CD14-positive monocyte (primary cell): ENCODE measurements around the gene TBC1D10A. TPM values are rescaled to one million over a fixed set of nuclear protein-coding genes. Genes with fewer than 3 reads are reported as not detected.
A peak's percentile ranks its signal among the peaks of the same experiment; 100 is the strongest.
"Not testable (repeated sequence)": the region's sequence is repeated elsewhere in the genome, so short reads cannot be mapped to it uniquely, and the experiment has no call there.

Source experiments
- DNase-seq, 3 donors: peaks; one replicate each; pipeline ENCODE4 v3.0.0-alpha.2; 2011 to 2022
- H2AFZ ChIP-seq: 2 replicates; pipeline ENCODE4 v1.6.0; 2012; ENCODE audit warnings: mild to moderate bottlenecking, low read depth, low read length, inconsistent platforms; ENCODE audit not compliant: insufficient read depth, poor library complexity, severe bottlenecking
- H3K27ac ChIP-seq, 2 donors: 1 replicate in 1 of 2; 2 replicates in 1 of 2; pipeline ENCODE4 v1.5.1; 2012 to 2013; ENCODE audit warnings: low read length in 2 of 2, control low read depth in 1 of 2, inconsistent platforms in 1 of 2, low read depth in 1 of 2, mild to moderate bottlenecking in 1 of 2
- H3K27me3 ChIP-seq, 2 donors: one replicate each; pipeline versions ENCODE4 v1.6.0 to v1.6.1; 2011 to 2013; ENCODE audit warnings: low read length in 2 of 2; ENCODE audit not compliant: control insufficient read depth in 2 of 2, insufficient read depth in 2 of 2
- H3K36me3 ChIP-seq, 2 donors: replicated peaks in 1 of 2; 1 replicate in 1 of 2; 2 replicates in 1 of 2; pipeline versions ENCODE4 v1.5.1 to v1.6.1; 2012 to 2013; ENCODE audit warnings: low read length in 2 of 2, control low read depth in 1 of 2, inconsistent platforms in 1 of 2, mild to moderate bottlenecking in 1 of 2; ENCODE audit not compliant: insufficient read depth in 2 of 2, control insufficient read depth in 1 of 2
- H3K4me1 ChIP-seq, 2 donors: 1 replicate in 1 of 2; 2 replicates in 1 of 2; pipeline versions ENCODE4 v1.5.1 to v1.6.1; 2012 to 2013; ENCODE audit warnings: low read length in 2 of 2, control low read depth in 1 of 2, inconsistent platforms in 1 of 2, mild to moderate bottlenecking in 1 of 2, moderate library complexity in 1 of 2; ENCODE audit not compliant: insufficient read depth in 2 of 2, control insufficient read depth in 1 of 2
- H3K4me2 ChIP-seq: replicated peaks from 2 replicates; pipeline ENCODE3; 2012; ENCODE audit warnings: low read length, moderate library complexity, mild to moderate bottlenecking; ENCODE audit not compliant: poor library complexity, severe bottlenecking; ENCODE audit errors: extremely low read depth
- H3K4me3 ChIP-seq, 3 experiments: fragments of 200-600 bp in 1 of 3; sonication (generic) in 1 of 3; replicated peaks in 1 of 3; 1 replicate in 2 of 3; 2 replicates in 1 of 3; pipeline ENCODE4 v1.5.1; 2011 to 2013; ENCODE audit warnings: low read length in 3 of 3, mild to moderate bottlenecking in 3 of 3, control low read depth in 2 of 3, low read depth in 2 of 3, inconsistent platforms in 1 of 3, moderate library complexity in 1 of 3
- H3K79me2 ChIP-seq: 2 replicates; pipeline ENCODE4 v1.6.0; 2012; ENCODE audit warnings: mild to moderate bottlenecking, control low read depth, inconsistent platforms, low read length, moderate library complexity; ENCODE audit not compliant: insufficient read depth
- H3K9ac ChIP-seq: 2 replicates; pipeline ENCODE4 v1.6.0; 2017; ENCODE audit warnings: low read length, mild to moderate bottlenecking; ENCODE audit not compliant: insufficient read depth, poor library complexity, severe bottlenecking
- H3K9me3 ChIP-seq, 2 donors: replicated peaks in 1 of 2; 1 replicate in 1 of 2; 2 replicates in 1 of 2; pipeline versions ENCODE4 v1.5.1 to v1.6.1; 2012 to 2013; ENCODE audit warnings: low read length in 2 of 2, control low read depth in 1 of 2; ENCODE audit not compliant: control insufficient read depth in 1 of 2, insufficient read depth in 1 of 2
- H4K20me1 ChIP-seq: 2 replicates; pipeline ENCODE4 v1.6.0; 2012; ENCODE audit warnings: mild to moderate bottlenecking, low read length, control low read depth, moderate library complexity; ENCODE audit not compliant: insufficient read depth
- H3K27ac Mint-ChIP-seq, 7 donors: one replicate each; pipeline ENCODE4 v1.8.0; 2020; ENCODE audit warnings: mild to moderate bottlenecking in 7 of 7, mixed read lengths in 7 of 7, moderate library complexity in 6 of 7, inconsistent platforms in 2 of 7
- H3K27me3 Mint-ChIP-seq, 3 donors: one replicate each; pipeline ENCODE4 v1.8.0; 2021 to 2022; ENCODE audit warnings: low read depth in 3 of 3, mild to moderate bottlenecking in 3 of 3, mixed read lengths in 3 of 3, moderate library complexity in 3 of 3, inconsistent platforms in 1 of 3
- H3K36me3 Mint-ChIP-seq, 2 donors: one replicate each; pipeline ENCODE4 v1.8.0; 2020; ENCODE audit warnings: mixed read lengths in 2 of 2, inconsistent platforms in 1 of 2, mild to moderate bottlenecking in 1 of 2
- H3K4me1 Mint-ChIP-seq: one replicate; pipeline ENCODE4 v1.8.0; 2020; ENCODE audit warnings: mild to moderate bottlenecking, mixed read lengths
- H3K4me3 Mint-ChIP-seq, 2 donors: one replicate each; pipeline ENCODE4 v1.8.0; 2020; ENCODE audit warnings: mild to moderate bottlenecking in 2 of 2, mixed read lengths in 2 of 2, moderate library complexity in 1 of 2
- H3K9me3 Mint-ChIP-seq, 7 donors: one replicate each; pipeline ENCODE4 v1.8.0; 2020 to 2022; ENCODE audit warnings: mixed read lengths in 7 of 7, mild to moderate bottlenecking in 6 of 7, moderate library complexity in 6 of 7, inconsistent platforms in 2 of 7
- CTCF ChIP-seq: fragments of 200-600 bp; IDR thresholded peaks from one replicate; pipeline ENCODE4 v1.8.0; 2022; ENCODE audit warnings: antibody characterized with exemption, mild to moderate bottlenecking
- WGBS: methylation state at CpG from one replicate; pipeline ENCODE4 v1.1.5; 2013; ENCODE audit warnings: missing lambda C conversion rate; ENCODE audit not compliant: insufficient coverage; 5-methylcytosine and 5-hydroxymethylcytosine counted together
- intact Hi-C, 2 donors: fragments of 100-400 bp; cut with micrococcal nuclease; formaldehyde crosslinking; loops; one replicate each; pipeline versions ENCODE4 v1.15.0 to v1.15.1; 2023
- polyA plus RNA-seq, 3 donors: library from polyadenylated mRNA; depleted of rRNA in 1 of 3; unstranded in 2 of 3; stranded (reverse) in 1 of 3; fragments of 300-500 nt in 2 of 3; fragments of >200 nt in 1 of 3; fragmentation: Illumina TruSeq in 2 of 3; gene quantifications; 1 replicate in 2 of 3; 2 replicates in 1 of 3; pipeline ENCODE4 v1.2.3, GENCODE V29; 2012 to 2021

The TBC1D10A gene
- polyA plus RNA-seq, 3 donors: 13.4 to 38.3 (median 21.8) TPM

GRCh38 chr22:30338802-30339201 is 12.1 kb upstream of the TBC1D10A start:
- H3K4me3 ChIP-seq: no peak overlapping the region
- Mint-ChIP-seq H3K4me1 (no peaks in the 10 kb centered on the region), H3K27ac (peak overlapping the region in 2 of 7 donors; percentile 13 to 32), H3K9me3 (peaks cover 0 to 2% (median 0%) of the 10 kb centered on the region in 7 donors), H3K27me3 (peaks cover 0 to 2% (median 0%) of the 10 kb centered on the region in 3 donors), H3K4me3 (no peak overlapping the region), H3K36me3 (peaks cover 99 to 100% of the 10 kb centered on the region in 2 donors)
- intact Hi-C loops: no loop called here
- H3K27me3 ChIP-seq: no peaks in the 10 kb centered on the region
- peaks cover 61% of the 10 kb centered on the region for H4K20me1 ChIP-seq
- H3K9me3 ChIP-seq: no peaks in the 10 kb centered on the region
- WGBS: 100% methylated on average over 5 of the region's 7 CpGs
- no peak for DNase-seq
- H3K4me1 ChIP-seq: no peaks in the 10 kb centered on the region
- no peak overlapping the region for H3K27ac ChIP-seq
- H3K4me2 ChIP-seq: no peak overlapping the region
- H3K9ac ChIP-seq: no peak overlapping the region
- no peak overlapping the region for H2AFZ ChIP-seq
- H3K79me2 ChIP-seq: no peaks in the 10 kb centered on the region
- TF ChIP-seq CTCF: no peak
- peaks cover 99 to 100% of the 10 kb centered on the region in 2 donors for H3K36me3 ChIP-seq

GRCh38 chr22:30338341-30338740 is 11.6 kb upstream of the TBC1D10A start:
- H3K79me2 ChIP-seq, H3K9me3 ChIP-seq, H3K27me3 Mint-ChIP-seq, H3K27me3 ChIP-seq, H3K9me3 Mint-ChIP-seq, intact Hi-C loops, H3K4me3 Mint-ChIP-seq, DNase-seq, H3K9ac ChIP-seq, H3K4me1 Mint-ChIP-seq, H3K4me3 ChIP-seq, H2AFZ ChIP-seq, H3K4me1 ChIP-seq, H3K27ac ChIP-seq, H3K4me2 ChIP-seq: not testable (repeated sequence)
- H3K36me3 ChIP-seq: peaks cover 99 to 100% of the 10 kb centered on the region in 2 donors
- peaks cover 99 to 100% of the 10 kb centered on the region in 2 donors for H3K36me3 Mint-ChIP-seq
- WGBS: 93% methylated on average over 6 of the region's 9 CpGs
- H3K27ac Mint-ChIP-seq: peak overlapping the region in 3 of 7 donors; percentile 21 to 57 (median 22)
- H4K20me1 ChIP-seq: peaks cover 59% of the 10 kb centered on the region
